Caco-2 (cell line): ENCODE data around the gene CDC42SE1. TPM values are rescaled to one million over a fixed set of nuclear protein-coding genes. Genes with fewer than 3 reads are reported as not detected.

ENCODE experiments used
- BruUV-seq: library from RNA; stranded (reverse); fragments of 400-500 nt; replicated peaks from 2 replicates; lab custom pipeline; 2021; lab: Mats Ljungman, UMichigan
- CTCF ChIA-PET: fragments of 300-600 bp; sonication (Branson Sonifier 250); formaldehyde crosslinking; loops from one replicate; lab custom pipeline; 2022; ENCODE audit warnings: antibody characterized with exemption; lab: Charles Lee
- POLR2A ChIA-PET: fragments of 300-600 bp; sonication (Branson Sonifier 250); formaldehyde crosslinking; loops from one replicate; lab custom pipeline; 2022; ENCODE audit warnings: antibody characterized with exemption; lab: Charles Lee
- DNase-seq, 2 experiments: peaks; one replicate each; pipeline versions ENCODE4 v3.0.0 to v3.0.0-alpha.2; 2020 to 2022
- H3K27me3 ChIP-seq: replicated peaks from 2 replicates; pipeline ENCODE4 v1.6.0; 2011; ENCODE audit warnings: low read length; ENCODE audit not compliant: control insufficient read depth, insufficient read depth
- H3K36me3 ChIP-seq: 2 replicates; pipeline ENCODE4 v1.5.1; 2011; ENCODE audit warnings: low read length; ENCODE audit not compliant: control insufficient read depth, insufficient read depth
- H3K4me1 ChIP-seq: fragments of 250-450 bp; sonication (Bioruptor Pico); 2 replicates; pipeline ENCODE4 v1.5.1; 2020; ENCODE audit warnings: mild to moderate bottlenecking
- H3K4me3 ChIP-seq: 2 replicates; pipeline ENCODE4 v1.5.1; 2011; ENCODE audit warnings: low read depth, mild to moderate bottlenecking, control low read depth, low read length
- H3K9me3 ChIP-seq: fragments of 250-450 bp; sonication (Bioruptor Pico); 2 replicates; pipeline ENCODE4 v1.5.1; 2020; ENCODE audit warnings: mild to moderate bottlenecking, moderate library complexity
- H3K27ac Mint-ChIP-seq: one replicate; pipeline ENCODE4 v1.8.0; 2022; ENCODE audit warnings: mixed read lengths; ENCODE audit not compliant: unreplicated experiment
- H3K27me3 Mint-ChIP-seq: one replicate; pipeline ENCODE4 v1.8.0; 2022; ENCODE audit warnings: mixed read lengths; ENCODE audit not compliant: insufficient read depth, unreplicated experiment
- H3K36me3 Mint-ChIP-seq: one replicate; pipeline ENCODE4 v1.8.0; 2022; ENCODE audit warnings: mild to moderate bottlenecking, mixed read lengths; ENCODE audit not compliant: insufficient read depth, unreplicated experiment
- H3K4me1 Mint-ChIP-seq: one replicate; pipeline ENCODE4 v1.8.0; 2022; ENCODE audit warnings: low read depth, mixed read lengths; ENCODE audit not compliant: unreplicated experiment
- H3K4me3 Mint-ChIP-seq: one replicate; pipeline ENCODE4 v1.8.0; 2022; ENCODE audit warnings: mild to moderate bottlenecking, moderate library complexity, mixed read lengths; ENCODE audit not compliant: unreplicated experiment
- H3K9me3 Mint-ChIP-seq: one replicate; pipeline ENCODE4 v1.8.0; 2022; ENCODE audit warnings: mixed read lengths; ENCODE audit not compliant: unreplicated experiment
- intact Hi-C: fragments of 100-400 bp; cut with micrococcal nuclease; formaldehyde crosslinking; loops from one replicate; pipeline ENCODE4 v1.10.0; 2022; ENCODE audit not compliant: unreplicated experiment
- total RNA-seq: library from RNA; stranded (reverse); gene quantifications from 2 replicates; pipeline ENCODE4 v1.2.3, GENCODE V29; 2022
- TF ChIP-seq, protein P1 (sequence below), 2 experiments: fragments of 200-600 bp in 1 of 2; IDR thresholded peaks; 1 replicate in 1 of 2; 2 replicates in 1 of 2; pipeline versions ENCODE4 v1.5.1 to v1.8.0; 2011 to 2022; ENCODE audit warnings: antibody characterized with exemption in 1 of 2, control low read depth in 1 of 2, inconsistent platforms in 1 of 2, low read depth in 1 of 2, low read length in 1 of 2, mild to moderate bottlenecking in 1 of 2, moderate library complexity in 1 of 2; ENCODE audit not compliant: insufficient read depth in 1 of 2, severe bottlenecking in 1 of 2, unreplicated experiment in 1 of 2

Gene CDC42SE1
- total RNA-seq, 1 experiment from 2014 or later, result 59.4 TPM

DNA sequence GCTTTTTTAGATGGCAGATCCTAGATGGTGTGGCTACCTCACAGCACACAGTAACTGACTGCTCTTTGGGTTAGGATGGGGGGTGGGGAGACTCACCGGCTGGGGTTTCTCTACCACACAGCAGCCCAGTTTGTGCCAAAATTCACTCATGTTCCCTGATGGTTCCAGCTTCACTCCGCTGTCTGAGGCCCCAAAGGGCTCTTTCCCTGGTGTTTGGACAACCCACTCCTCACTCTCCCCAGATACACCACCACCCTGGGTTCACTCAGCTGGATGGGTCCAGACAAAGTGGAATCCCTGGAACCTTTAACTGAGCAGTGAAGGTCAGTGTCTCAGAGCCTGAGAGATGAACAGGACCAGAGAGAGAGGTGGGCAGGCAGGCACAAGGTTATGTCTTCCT, 3.8 kb downstream of the CDC42SE1 start:
- peaks cover 11% of the 10 kb centered on the region for H3K36me3 ChIP-seq
- H3K27ac Mint-ChIP-seq, result peak overlapping the region; percentile 21
- H3K4me3 ChIP-seq, result no peak overlapping the region
- no peaks in the 10 kb centered on the region for H3K27me3 ChIP-seq
- peaks cover 17% of the 10 kb centered on the region for H3K4me1 ChIP-seq
- CTCF ChIA-PET, result interaction anchor here (0.6 kb wide), 1 partner anchor 50 kb away, joined by 3 read pairs; no protein-coding TSS in a partner anchor
- intact Hi-C loops, result no loop called here
- TF ChIP-seq, protein P1, sequence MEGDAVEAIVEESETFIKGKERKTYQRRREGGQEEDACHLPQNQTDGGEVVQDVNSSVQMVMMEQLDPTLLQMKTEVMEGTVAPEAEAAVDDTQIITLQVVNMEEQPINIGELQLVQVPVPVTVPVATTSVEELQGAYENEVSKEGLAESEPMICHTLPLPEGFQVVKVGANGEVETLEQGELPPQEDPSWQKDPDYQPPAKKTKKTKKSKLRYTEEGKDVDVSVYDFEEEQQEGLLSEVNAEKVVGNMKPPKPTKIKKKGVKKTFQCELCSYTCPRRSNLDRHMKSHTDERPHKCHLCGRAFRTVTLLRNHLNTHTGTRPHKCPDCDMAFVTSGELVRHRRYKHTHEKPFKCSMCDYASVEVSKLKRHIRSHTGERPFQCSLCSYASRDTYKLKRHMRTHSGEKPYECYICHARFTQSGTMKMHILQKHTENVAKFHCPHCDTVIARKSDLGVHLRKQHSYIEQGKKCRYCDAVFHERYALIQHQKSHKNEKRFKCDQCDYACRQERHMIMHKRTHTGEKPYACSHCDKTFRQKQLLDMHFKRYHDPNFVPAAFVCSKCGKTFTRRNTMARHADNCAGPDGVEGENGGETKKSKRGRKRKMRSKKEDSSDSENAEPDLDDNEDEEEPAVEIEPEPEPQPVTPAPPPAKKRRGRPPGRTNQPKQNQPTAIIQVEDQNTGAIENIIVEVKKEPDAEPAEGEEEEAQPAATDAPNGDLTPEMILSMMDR (IDR thresholded peaks at IDR 0.05; ENCODE audit: insufficient read depth in 1 of 2, low read depth in 1 of 2, low read length in 1 of 2, severe bottlenecking in 1 of 2, unreplicated experiment in 1 of 2), result no peak
- no TSS peak for BruUV-seq
- H3K27me3 Mint-ChIP-seq, result no peaks in the 10 kb centered on the region
- POLR2A ChIA-PET, result no interaction called here
- no peaks in the 10 kb centered on the region for H3K9me3 ChIP-seq
- H3K4me3 Mint-ChIP-seq, result no peak overlapping the region
- DNase-seq, result no peak
- peaks cover 46% of the 10 kb centered on the region for H3K4me1 Mint-ChIP-seq
- H3K9me3 Mint-ChIP-seq, result no peaks in the 10 kb centered on the region
- peaks cover 88% of the 10 kb centered on the region for H3K36me3 Mint-ChIP-seq

DNA sequence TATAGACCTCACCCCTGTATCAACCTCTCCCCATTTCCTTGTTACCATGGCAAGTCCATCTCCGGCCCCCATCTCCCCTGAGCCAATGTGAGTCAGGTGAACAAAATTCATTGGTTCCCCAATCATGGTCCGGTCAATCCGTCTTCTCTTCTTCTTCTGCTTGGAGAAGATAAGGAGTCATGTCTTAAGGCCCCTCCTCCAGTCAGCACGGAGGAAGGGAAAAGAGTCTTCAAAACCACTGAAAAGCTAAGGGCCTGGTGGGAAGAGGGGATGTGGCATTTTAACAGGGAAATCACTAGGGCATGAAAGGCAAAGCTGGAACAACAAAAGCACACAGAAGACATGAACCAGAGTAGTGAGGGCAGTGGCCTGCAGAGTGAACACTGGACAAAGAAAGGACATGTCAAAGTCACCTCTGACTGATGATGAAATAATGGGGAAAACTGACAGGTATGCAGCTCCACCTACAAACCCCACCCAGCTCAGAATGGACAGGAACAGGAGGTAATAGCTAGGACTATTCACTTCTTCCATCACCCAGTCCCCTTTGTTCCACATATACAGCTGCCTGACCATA, 4.4 kb downstream of the CDC42SE1 start:
- H3K4me1 Mint-ChIP-seq, result peaks cover 41% of the 10 kb centered on the region
- Histone ChIP-seq H3K4me3 (no peak overlapping the region), H3K36me3 (peaks cover 11% of the 10 kb centered on the region), H3K4me1 (peaks cover 17% of the 10 kb centered on the region), H3K27me3 (no peaks in the 10 kb centered on the region), H3K9me3 (no peaks in the 10 kb centered on the region)
- no peak overlapping the region for H3K4me3 Mint-ChIP-seq
- TF ChIP-seq, protein P1 (IDR thresholded peaks at IDR 0.05; ENCODE audit: insufficient read depth in 1 of 2, low read depth in 1 of 2, low read length in 1 of 2, severe bottlenecking in 1 of 2, unreplicated experiment in 1 of 2), result no peak
- intact Hi-C loops, result no loop called here
- H3K36me3 Mint-ChIP-seq, result peaks cover 88% of the 10 kb centered on the region
- DNase-seq, result no peak
- ChIA-PET CTCF (no interaction called here), POLR2A (no interaction called here)
- no peaks in the 10 kb centered on the region for H3K9me3 Mint-ChIP-seq
- BruUV-seq, result no TSS peak
- H3K27me3 Mint-ChIP-seq, result no peaks in the 10 kb centered on the region
- peak overlapping the region; percentile 21 for H3K27ac Mint-ChIP-seq

DNA sequence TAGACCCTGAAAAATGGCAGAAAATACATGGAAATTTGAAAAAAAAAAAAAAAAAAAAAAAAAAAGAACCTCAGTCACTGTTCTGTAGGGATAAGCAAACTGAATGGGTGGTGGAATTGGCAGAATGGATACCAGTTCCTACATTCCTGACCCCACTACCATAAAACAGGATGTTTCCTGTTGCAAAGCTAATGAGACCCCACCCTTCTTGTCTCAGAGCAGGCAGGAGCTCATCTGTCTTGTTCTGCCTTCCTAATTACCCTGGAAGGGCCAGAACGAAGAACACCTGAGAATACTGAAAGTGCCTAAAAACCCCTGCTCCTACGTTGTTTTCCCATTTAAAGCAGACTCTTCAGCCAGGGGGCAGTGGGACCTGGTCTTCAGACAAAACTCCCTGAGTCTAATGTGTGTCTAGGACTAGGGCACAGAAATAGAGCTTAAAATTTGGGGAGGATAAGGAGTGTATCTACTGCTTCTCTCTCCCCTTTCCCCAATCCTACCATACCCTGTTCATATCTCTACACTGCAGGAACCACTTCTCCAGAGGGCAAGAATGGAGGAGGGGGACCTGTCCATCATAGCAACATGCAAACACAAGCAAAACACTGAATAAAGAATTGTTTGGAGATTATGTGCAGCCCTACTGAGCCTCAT, 7.9 kb downstream of the CDC42SE1 start:
- Mint-ChIP-seq H3K9me3 (no peaks in the 10 kb centered on the region), H3K36me3 (peaks cover 73% of the 10 kb centered on the region), H3K27me3 (no peaks in the 10 kb centered on the region), H3K27ac (peak overlapping the region; percentile 19), H3K4me3 (no peak overlapping the region), H3K4me1 (peaks cover 17% of the 10 kb centered on the region)
- ChIA-PET POLR2A (interaction anchor here (0.6 kb wide), 1 partner anchor 121 kb away, joined by 3 read pairs; no protein-coding TSS in a partner anchor), CTCF (no interaction called here)
- Histone ChIP-seq H3K4me3 (no peak overlapping the region), H3K27me3 (no peaks in the 10 kb centered on the region), H3K36me3 (peaks cover 11% of the 10 kb centered on the region), H3K9me3 (no peaks in the 10 kb centered on the region), H3K4me1 (peaks cover 13% of the 10 kb centered on the region)
- TF ChIP-seq, protein P1 (IDR thresholded peaks at IDR 0.05; ENCODE audit: insufficient read depth in 1 of 2, low read depth in 1 of 2, low read length in 1 of 2, severe bottlenecking in 1 of 2, unreplicated experiment in 1 of 2), result no peak
- BruUV-seq, result no TSS peak
- no peak for DNase-seq
- intact Hi-C loops, result no loop called here
